ENCODE results near the gene RUNX1.

The RUNX1 gene

GRCh38 chr21:34850166-34850690 is 198.9 kb downstream of the RUNX1 start:
- no peak for DNase-seq (ENCODE audit: low read depth in 3 of 3)

- DNase-seq (ENCODE audit: low read depth in 3 of 3): no peak
Observed at GRCh38 chr21:34846601-34847112, 202.4 kb downstream of the RUNX1 start.

GRCh38 chr21:34845521-34846451 is 203.3 kb downstream of the RUNX1 start:
- DNase-seq (ENCODE audit: low read depth in 3 of 3): no peak

GRCh38 chr21:34844924-34845238 is 204.2 kb downstream of the RUNX1 start:
- DNase-seq (ENCODE audit: low read depth in 3 of 3): no peak

GRCh38 chr21:34844013-34844923 is 204.8 kb downstream of the RUNX1 start:
- no peak for DNase-seq (ENCODE audit: low read depth in 3 of 3)

- no peak for DNase-seq (ENCODE audit: low read depth in 3 of 3)
Observed at GRCh38 chr21:34843562-34843961, 205.5 kb downstream of the RUNX1 start.

- DNase-seq (ENCODE audit: low read depth in 3 of 3): no peak
Observed at GRCh38 chr21:34841154-34841553, 207.9 kb downstream of the RUNX1 start.

- DNase-seq (ENCODE audit: low read depth in 3 of 3): no peak
Observed at GRCh38 chr21:34840693-34841092, 208.4 kb downstream of the RUNX1 start.

GRCh38 chr21:34838956-34839820 is 209.9 kb downstream of the RUNX1 start:
- DNase-seq (ENCODE audit: low read depth in 3 of 3): no peak

GRCh38 chr21:34836933-34837505 is 212.1 kb downstream of the RUNX1 start:
- no peak for DNase-seq (ENCODE audit: low read depth in 3 of 3)

- DNase-seq (ENCODE audit: low read depth in 3 of 3): no peak
Observed at GRCh38 chr21:34836103-34836932, 212.8 kb downstream of the RUNX1 start.

- DNase-seq (ENCODE audit: low read depth in 3 of 3): no peak
Observed at GRCh38 chr21:34835526-34835925, 213.6 kb downstream of the RUNX1 start.

GRCh38 chr21:34834852-34835501 is 214.1 kb downstream of the RUNX1 start:
- no peak for DNase-seq (ENCODE audit: low read depth in 3 of 3)

- no peak for DNase-seq (ENCODE audit: low read depth in 3 of 3)
Observed at GRCh38 chr21:34834290-34834689, 214.8 kb downstream of the RUNX1 start.

GRCh38 chr21:34833465-34833864 is 215.6 kb downstream of the RUNX1 start:
- no peak for DNase-seq (ENCODE audit: low read depth in 3 of 3)

- DNase-seq (ENCODE audit: low read depth in 3 of 3): no peak
Observed at GRCh38 chr21:34830386-34831170, 218.5 kb downstream of the RUNX1 start.

- DNase-seq (ENCODE audit: low read depth in 3 of 3): no peak
Observed at GRCh38 chr21:34827445-34828235, 221.5 kb downstream of the RUNX1 start.

- DNase-seq (ENCODE audit: low read depth in 3 of 3): no peak
Observed at GRCh38 chr21:34826836-34827235, 222.3 kb downstream of the RUNX1 start.

Measured in stimulated activated CD4-positive, alpha-beta T cell treated with anti-CD3 and anti-CD28 coated beads, TNF-alpha, amount 100 ng/mL, for 4 hours (primary cell).